ENCODE measurements around the gene SLC27A4. TPM values are rescaled to one million over a fixed set of nuclear protein-coding genes. Genes with fewer than 3 reads are reported as not detected.
"Not testable (repeated sequence)": the region's sequence is repeated elsewhere in the genome, so short reads cannot be mapped to it uniquely, and the experiment has no call there.

The SLC27A4 gene
- polyA plus RNA-seq, 4 donors: 23.2 to 162 (median 95.0) TPM

- H3K36me3 ChIP-seq (ENCODE audit: control insufficient read depth in 3 of 3, insufficient read depth in 2 of 3, low read depth in 1 of 3, low read length in 3 of 3): peaks cover 0 to 42% (median 2%) of the 10 kb centered on the region in 3 donors
- no peak for FAIRE-seq
- WGBS, 3 donors: 83 to 99% (median 83%) methylated on average over 7 of the region's 7 CpGs
These were observed 5.2 kb upstream of the SLC27A4 start for GRCh38 chr9:128335161-128335560.

GRCh38 chr9:128335914-128336313, 4.4 kb upstream of the SLC27A4 start:
- no peak for DNase-seq
- Histone ChIP-seq H3K9me3 (ENCODE audit: control insufficient read depth in 2 of 2, insufficient read depth in 1 of 2, low read depth in 1 of 2, low read length in 1 of 2) (no peaks in the 10 kb centered on the region), H3K36me3 (ENCODE audit: control insufficient read depth in 3 of 3, insufficient read depth in 2 of 3, low read depth in 1 of 3, low read length in 3 of 3) (peaks cover 0 to 42% (median 2%) of the 10 kb centered on the region in 3 donors), H3K27ac (ENCODE audit: low read depth in 1 of 3, low read length in 2 of 3) (no peak overlapping the region), H3K27me3 (ENCODE audit: control insufficient read depth in 3 of 3, insufficient read depth in 3 of 3, low read length in 3 of 3) (no peaks in the 10 kb centered on the region), H3K4me1 (ENCODE audit: control insufficient read depth in 3 of 3, insufficient read depth in 2 of 3, low read depth in 1 of 3, low read length in 2 of 3) (peaks cover 0 to 21% (median 11%) of the 10 kb centered on the region in 3 donors), H3K4me3 (ENCODE audit: low read depth in 1 of 3, low read length in 3 of 3) (no peak overlapping the region)
- FAIRE-seq: no peak
- WGBS, 3 donors: 85 to 93% (median 88%) methylated on average over 2 of the region's 2 CpGs

More at GRCh38 chr9:128335161-128335560, 5.2 kb upstream of the SLC27A4 start:
- no peaks in the 10 kb centered on the region for H3K9me3 ChIP-seq (ENCODE audit: control insufficient read depth in 2 of 2, insufficient read depth in 1 of 2, low read depth in 1 of 2, low read length in 1 of 2)
- no peak overlapping the region for H3K4me3 ChIP-seq (ENCODE audit: low read depth in 1 of 3, low read length in 3 of 3)
- no peak overlapping the region for H3K27ac ChIP-seq (ENCODE audit: low read depth in 1 of 3, low read length in 2 of 3)
- no peak for DNase-seq
- peaks cover 0 to 21% (median 11%) of the 10 kb centered on the region in 3 donors for H3K4me1 ChIP-seq (ENCODE audit: control insufficient read depth in 3 of 3, insufficient read depth in 2 of 3, low read depth in 1 of 3, low read length in 2 of 3)
- no peaks in the 10 kb centered on the region for H3K27me3 ChIP-seq (ENCODE audit: control insufficient read depth in 3 of 3, insufficient read depth in 3 of 3, low read length in 3 of 3)

GRCh38 chr9:128337936-128338335, 2.4 kb upstream of the SLC27A4 start:
- Histone ChIP-seq H3K27me3 (ENCODE audit: control insufficient read depth in 3 of 3, insufficient read depth in 3 of 3, low read length in 3 of 3) (no peaks in the 10 kb centered on the region), H3K9me3 (ENCODE audit: control insufficient read depth in 2 of 2, insufficient read depth in 1 of 2, low read depth in 1 of 2, low read length in 1 of 2) (no peaks in the 10 kb centered on the region), H3K4me1 (ENCODE audit: control insufficient read depth in 3 of 3, insufficient read depth in 2 of 3, low read depth in 1 of 3, low read length in 2 of 3) (peaks cover 0 to 16% (median 2%) of the 10 kb centered on the region in 3 donors), H3K36me3 (ENCODE audit: control insufficient read depth in 3 of 3, insufficient read depth in 2 of 3, low read depth in 1 of 3, low read length in 3 of 3) (peaks cover 0 to 32% (median 2%) of the 10 kb centered on the region in 3 donors), H3K27ac (ENCODE audit: low read depth in 1 of 3, low read length in 2 of 3) (no peak overlapping the region), H3K4me3 (ENCODE audit: low read depth in 1 of 3, low read length in 3 of 3) (no peak overlapping the region)
- 92 to 94% (median 94%) methylated on average over 7 of the region's 7 CpGs for WGBS, 3 donors
- FAIRE-seq (no peak), DNase-seq (no peak)

- DNase-seq; H3K9me3 ChIP-seq (ENCODE audit: control insufficient read depth in 2 of 2, insufficient read depth in 1 of 2, low read depth in 1 of 2, low read length in 1 of 2); FAIRE-seq; H3K4me3 ChIP-seq (ENCODE audit: low read depth in 1 of 3, low read length in 3 of 3); H3K27me3 ChIP-seq (ENCODE audit: control insufficient read depth in 3 of 3, insufficient read depth in 3 of 3, low read length in 3 of 3): not testable (repeated sequence)
- 90 to 94% (median 93%) methylated on average over 15 of the region's 15 CpGs for WGBS, 3 donors
- Histone ChIP-seq H3K27ac (ENCODE audit: low read depth in 1 of 3, low read length in 2 of 3) (peak overlapping the region in 1 of 3 donors; percentile 85), H3K36me3 (ENCODE audit: control insufficient read depth in 3 of 3, insufficient read depth in 2 of 3, low read depth in 1 of 3, low read length in 3 of 3) (peaks cover 2 to 32% (median 4%) of the 10 kb centered on the region in 3 donors), H3K4me1 (ENCODE audit: control insufficient read depth in 3 of 3, insufficient read depth in 2 of 3, low read depth in 1 of 3, low read length in 2 of 3) (peaks cover 0 to 11% (median 0%) of the 10 kb centered on the region in 3 donors)
These were observed 1.3 kb upstream of the SLC27A4 start for GRCh38 chr9:128338852-128339614.

GRCh38 chr9:128340691-128341434, 536 bp downstream of the SLC27A4 start:
- H3K27me3 ChIP-seq (ENCODE audit: control insufficient read depth in 3 of 3, insufficient read depth in 3 of 3, low read length in 3 of 3): no peaks in the 10 kb centered on the region
- 1 to 2% (median 1%) methylated on average over 25 to 48 of the region's 48 CpGs for WGBS, 3 donors
- H3K9me3 ChIP-seq (ENCODE audit: control insufficient read depth in 2 of 2, insufficient read depth in 1 of 2, low read depth in 1 of 2, low read length in 1 of 2): no peaks in the 10 kb centered on the region
- peaks cover 0 to 11% (median 0%) of the 10 kb centered on the region in 3 donors for H3K4me1 ChIP-seq (ENCODE audit: control insufficient read depth in 3 of 3, insufficient read depth in 2 of 3, low read depth in 1 of 3, low read length in 2 of 3)
- no peak for FAIRE-seq
- peak overlapping the region; percentile 61 to 93 (median 78) for H3K4me3 ChIP-seq (ENCODE audit: low read depth in 1 of 3, low read length in 3 of 3)
- no peak for DNase-seq
- peak overlapping the region; percentile 83 to 93 (median 89) for H3K27ac ChIP-seq (ENCODE audit: low read depth in 1 of 3, low read length in 2 of 3)
- H3K36me3 ChIP-seq (ENCODE audit: control insufficient read depth in 3 of 3, insufficient read depth in 2 of 3, low read depth in 1 of 3, low read length in 3 of 3): peaks cover 7 to 38% (median 9%) of the 10 kb centered on the region in 3 donors

- Histone ChIP-seq H3K27me3 (ENCODE audit: control insufficient read depth in 3 of 3, insufficient read depth in 3 of 3, low read length in 3 of 3) (no peaks in the 10 kb centered on the region), H3K27ac (ENCODE audit: low read depth in 1 of 3, low read length in 2 of 3) (peak overlapping the region; percentile 83 to 93 (median 89)), H3K4me1 (ENCODE audit: control insufficient read depth in 3 of 3, insufficient read depth in 2 of 3, low read depth in 1 of 3, low read length in 2 of 3) (peaks cover 0 to 11% (median 0%) of the 10 kb centered on the region in 3 donors), H3K4me3 (ENCODE audit: low read depth in 1 of 3, low read length in 3 of 3) (peak overlapping the region in 2 of 3 donors; percentile 61 to 93), H3K9me3 (ENCODE audit: control insufficient read depth in 2 of 2, insufficient read depth in 1 of 2, low read depth in 1 of 2, low read length in 1 of 2) (no peaks in the 10 kb centered on the region), H3K36me3 (ENCODE audit: control insufficient read depth in 3 of 3, insufficient read depth in 2 of 3, low read depth in 1 of 3, low read length in 3 of 3) (peaks cover 7 to 43% (median 8%) of the 10 kb centered on the region in 3 donors)
- no peak for FAIRE-seq
- WGBS, 3 donors: 24 to 31% (median 28%) methylated on average over 12 to 13 of the region's 13 CpGs
- DNase-seq: peak; percentile 84 to 90
These were observed 1.1 kb downstream of the SLC27A4 start for GRCh38 chr9:128341435-128341849.

GRCh38 chr9:128342971-128343680, 2.8 kb downstream of the SLC27A4 start:
- FAIRE-seq: no peak
- DNase-seq: peak; percentile 43 to 79
- peaks cover 0 to 11% (median 0%) of the 10 kb centered on the region in 3 donors for H3K4me1 ChIP-seq (ENCODE audit: control insufficient read depth in 3 of 3, insufficient read depth in 2 of 3, low read depth in 1 of 3, low read length in 2 of 3)
- H3K27ac ChIP-seq (ENCODE audit: low read depth in 1 of 3, low read length in 2 of 3): peak overlapping the region in 1 of 3 donors; percentile 46
- H3K36me3 ChIP-seq (ENCODE audit: control insufficient read depth in 3 of 3, insufficient read depth in 2 of 3, low read depth in 1 of 3, low read length in 3 of 3): peaks cover 7 to 57% (median 11%) of the 10 kb centered on the region in 3 donors
- no peak overlapping the region for H3K4me3 ChIP-seq (ENCODE audit: low read depth in 1 of 3, low read length in 3 of 3)
- no peaks in the 10 kb centered on the region for H3K27me3 ChIP-seq (ENCODE audit: control insufficient read depth in 3 of 3, insufficient read depth in 3 of 3, low read length in 3 of 3)
- H3K9me3 ChIP-seq (ENCODE audit: control insufficient read depth in 2 of 2, insufficient read depth in 1 of 2, low read depth in 1 of 2, low read length in 1 of 2): no peaks in the 10 kb centered on the region
- 82 to 87% (median 82%) methylated on average over 7 to 8 of the region's 8 CpGs for WGBS, 3 donors

GRCh38 chr9:128343855-128344254, 3.5 kb downstream of the SLC27A4 start:
- H3K27me3 ChIP-seq (ENCODE audit: control insufficient read depth in 3 of 3, insufficient read depth in 3 of 3, low read length in 3 of 3): no peaks in the 10 kb centered on the region
- no peak for FAIRE-seq
- H3K4me3 ChIP-seq (ENCODE audit: low read depth in 1 of 3, low read length in 3 of 3): no peak overlapping the region
- DNase-seq: no peak
- no peak overlapping the region for H3K27ac ChIP-seq (ENCODE audit: low read depth in 1 of 3, low read length in 2 of 3)
- H3K36me3 ChIP-seq (ENCODE audit: control insufficient read depth in 3 of 3, insufficient read depth in 2 of 3, low read depth in 1 of 3, low read length in 3 of 3): peaks cover 11 to 64% (median 14%) of the 10 kb centered on the region in 3 donors
- no peaks in the 10 kb centered on the region for H3K9me3 ChIP-seq (ENCODE audit: control insufficient read depth in 2 of 2, insufficient read depth in 1 of 2, low read depth in 1 of 2, low read length in 1 of 2)
- peaks cover 0 to 11% (median 0%) of the 10 kb centered on the region in 3 donors for H3K4me1 ChIP-seq (ENCODE audit: control insufficient read depth in 3 of 3, insufficient read depth in 2 of 3, low read depth in 1 of 3, low read length in 2 of 3)
- WGBS, 3 donors: 95 to 97% (median 96%) methylated on average over 4 of the region's 4 CpGs

Measured in small intestine (tissue), 7 donors.